HepG2 (cell line): ENCODE results near the gene EFS. TPM values are rescaled to one million over a fixed set of nuclear protein-coding genes. Genes with fewer than 3 reads are reported as not detected.

Experiments used
- ARNT2 ChIP-seq: sonication (generic); formaldehyde crosslinking; IDR thresholded peaks from 2 replicates; pipeline ENCODE4 v1.8.0; 2022; ENCODE audit warnings: mild to moderate bottlenecking, low read depth, missing genetic modification reagents, moderate library complexity
- CAMTA2 ChIP-seq: sonication (generic); formaldehyde crosslinking; IDR thresholded peaks from 2 replicates; pipeline ENCODE4 v1.4.0; 2020; ENCODE audit warnings: mild to moderate bottlenecking, missing genetic modification reagents, borderline replicate concordance
- CREB1 ChIP-seq, 2 experiments: fragments of 450-650 bp in 1 of 2; IDR thresholded peaks; 2 replicates each; pipeline ENCODE4 v1.6.1; 2016 to 2017; ENCODE audit warnings: control low read depth in 1 of 2, mild to moderate bottlenecking in 1 of 2, missing compliant biosample characterization in 1 of 2, missing genetic modification characterization in 1 of 2
- FOSL1 ChIP-seq: sonication (generic); formaldehyde crosslinking; IDR thresholded peaks from 2 replicates; pipeline ENCODE4 v1.9.0; 2021; ENCODE audit warnings: missing genetic modification reagents, borderline replicate concordance
- MAF1 ChIP-seq: sonication (generic); formaldehyde crosslinking; IDR thresholded peaks from 2 replicates; pipeline ENCODE4 v1.5.0; 2020; ENCODE audit warnings: missing genetic modification reagents, borderline replicate concordance
- MIXL1 ChIP-seq: IDR thresholded peaks from 2 replicates; pipeline ENCODE4 v1.6.1; 2016
- NFE2L1 ChIP-seq: sonication (generic); formaldehyde crosslinking; IDR thresholded peaks from 2 replicates; pipeline ENCODE4 v1.4.0; 2020; ENCODE audit warnings: missing genetic modification reagents, mild to moderate bottlenecking, borderline replicate concordance
- NRL ChIP-seq: sonication (generic); formaldehyde crosslinking; IDR thresholded peaks from 2 replicates; pipeline ENCODE4 v1.5.0; 2020; ENCODE audit warnings: missing genetic modification reagents, mild to moderate bottlenecking, moderate library complexity, borderline replicate concordance
- SP140L ChIP-seq: sonication (generic); formaldehyde crosslinking; IDR thresholded peaks from 2 replicates; pipeline ENCODE4 v1.4.0; 2020; ENCODE audit warnings: missing genetic modification reagents, borderline replicate concordance
- SP4 ChIP-seq: sonication (generic); formaldehyde crosslinking; IDR thresholded peaks from 2 replicates; pipeline ENCODE4 v1.8.1; 2023; ENCODE audit warnings: mild to moderate bottlenecking, missing genetic modification reagents
- ZNF230 ChIP-seq: sonication (generic); formaldehyde crosslinking; IDR thresholded peaks from 2 replicates; pipeline ENCODE4 v1.4.0; 2020; ENCODE audit warnings: mild to moderate bottlenecking, missing genetic modification reagents
- ZNF501 ChIP-seq: sonication (generic); formaldehyde crosslinking; IDR thresholded peaks from 2 replicates; pipeline ENCODE4 v1.5.1; 2020; ENCODE audit warnings: mild to moderate bottlenecking, moderate library complexity, missing genetic modification reagents
- ZNF577 ChIP-seq: sonication (generic); formaldehyde crosslinking; IDR thresholded peaks from 2 replicates; pipeline ENCODE4 v1.4.0; 2020; ENCODE audit warnings: mild to moderate bottlenecking, low read depth, missing genetic modification reagents, borderline replicate concordance
- ZNF768 ChIP-seq: sonication (generic); formaldehyde crosslinking; IDR thresholded peaks from 2 replicates; pipeline ENCODE4 v1.4.0; 2020; ENCODE audit warnings: missing genetic modification reagents
- ZNF788 ChIP-seq: sonication (generic); formaldehyde crosslinking; IDR thresholded peaks from 2 replicates; pipeline ENCODE4 v1.5.0; 2020; ENCODE audit warnings: mild to moderate bottlenecking, missing genetic modification reagents, borderline replicate concordance
- polyA plus RNA-seq, 8 experiments: library from polyadenylated mRNA; depleted of rRNA in 3 of 8; stranded (reverse) in 7 of 8; unstranded in 1 of 8; fragments of >200 nt; fragmentation: Illumina TruSeq in 4 of 8; extraction: Trizol in 4 of 8; gene quantifications; 2 replicates each; pipeline versions ENCODE4 v1.2.1 to v1.2.3, GENCODE V29; 2011 to 2016; ENCODE audit warnings: low read depth in 4 of 8, missing spikeins in 1 of 8, mixed read lengths in 1 of 8; ENCODE audit not compliant: insufficient read depth in 1 of 8
- total RNA-seq, 5 experiments: library from RNA; depleted of rRNA; stranded (reverse); fragments of >200 nt; fragmentation: Illumina TruSeq; extraction: Trizol; gene quantifications; 2 replicates each; pipeline ENCODE4 v1.2.3, GENCODE V29; 2016; ENCODE audit warnings: low read depth in 1 of 5
- TF ChIP-seq, protein P1 (sequence below): sonication (generic); formaldehyde crosslinking; IDR thresholded peaks from 2 replicates; pipeline ENCODE4 v1.8.0; 2022; ENCODE audit warnings: missing genetic modification reagents, mild to moderate bottlenecking, moderate library complexity, borderline replicate concordance
- TF ChIP-seq, protein P2 (sequence below): sonication (generic); formaldehyde crosslinking; IDR thresholded peaks from 2 replicates; pipeline ENCODE4 v1.9.0; 2022; ENCODE audit warnings: missing genetic modification reagents, mild to moderate bottlenecking, borderline replicate concordance
- TF ChIP-seq, protein P3 (sequence below): sonication (generic); formaldehyde crosslinking; conservative IDR thresholded peaks from 2 replicates; pipeline ENCODE4 v1.5.0; 2020; ENCODE audit warnings: missing genetic modification reagents
- TF ChIP-seq, protein P4 (sequence below): sonication (generic); formaldehyde crosslinking; IDR thresholded peaks from 2 replicates; pipeline ENCODE4 v1.8.1; 2023; ENCODE audit warnings: missing genetic modification reagents, mild to moderate bottlenecking, borderline replicate concordance
- TF ChIP-seq, protein P5 (sequence below): sonication (generic); formaldehyde crosslinking; IDR thresholded peaks from 2 replicates; pipeline ENCODE4 v1.5.0; 2020; ENCODE audit warnings: mild to moderate bottlenecking, missing genetic modification reagents

The EFS gene
- total and polyA plus RNA-seq, 2 of the 13 experiments (the other 11 are each of a cell fraction or from before 2014, with no cell fraction given) = not detected

DNA sequence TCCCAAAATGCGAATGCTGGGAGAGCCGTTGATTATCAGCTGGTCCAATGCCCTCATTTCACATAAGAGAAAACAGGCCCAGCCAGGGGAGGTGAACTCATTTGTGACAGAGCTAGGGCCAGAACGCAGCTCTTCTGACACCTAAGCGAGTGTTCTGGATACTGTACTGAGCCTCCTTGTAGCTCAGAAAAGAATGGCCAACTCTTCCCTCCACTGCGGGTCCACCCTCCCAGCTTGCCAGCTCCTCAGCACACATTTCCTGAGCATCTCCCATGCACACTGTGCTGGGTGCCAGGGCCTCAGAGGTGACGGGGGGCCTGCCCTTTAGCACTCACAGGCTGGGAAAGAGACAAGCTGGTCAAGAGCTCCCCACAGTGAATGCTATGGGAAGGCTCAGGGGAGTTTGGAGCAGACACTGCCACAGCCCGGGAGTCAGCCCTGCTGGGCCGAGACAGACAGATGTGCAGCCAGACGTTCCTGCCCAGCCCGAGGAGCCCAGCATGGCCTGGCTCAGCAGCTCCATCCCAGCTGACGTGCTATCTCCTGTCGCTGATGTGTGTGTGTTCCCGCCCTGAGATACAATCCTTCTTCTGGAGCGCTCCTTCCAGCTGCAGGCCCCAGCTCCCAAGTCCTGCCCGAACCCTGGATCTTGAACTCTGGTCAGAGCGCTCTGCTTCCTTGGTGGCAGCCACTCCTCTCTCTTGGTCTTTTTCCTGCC is 15.4 kb upstream of the EFS start (continued):
- TF ChIP-seq ZNF230 = 0 out of 2 replicates have a peak, but pooled peaks have one; percentile 21
- TF ChIP-seq, protein P1, sequence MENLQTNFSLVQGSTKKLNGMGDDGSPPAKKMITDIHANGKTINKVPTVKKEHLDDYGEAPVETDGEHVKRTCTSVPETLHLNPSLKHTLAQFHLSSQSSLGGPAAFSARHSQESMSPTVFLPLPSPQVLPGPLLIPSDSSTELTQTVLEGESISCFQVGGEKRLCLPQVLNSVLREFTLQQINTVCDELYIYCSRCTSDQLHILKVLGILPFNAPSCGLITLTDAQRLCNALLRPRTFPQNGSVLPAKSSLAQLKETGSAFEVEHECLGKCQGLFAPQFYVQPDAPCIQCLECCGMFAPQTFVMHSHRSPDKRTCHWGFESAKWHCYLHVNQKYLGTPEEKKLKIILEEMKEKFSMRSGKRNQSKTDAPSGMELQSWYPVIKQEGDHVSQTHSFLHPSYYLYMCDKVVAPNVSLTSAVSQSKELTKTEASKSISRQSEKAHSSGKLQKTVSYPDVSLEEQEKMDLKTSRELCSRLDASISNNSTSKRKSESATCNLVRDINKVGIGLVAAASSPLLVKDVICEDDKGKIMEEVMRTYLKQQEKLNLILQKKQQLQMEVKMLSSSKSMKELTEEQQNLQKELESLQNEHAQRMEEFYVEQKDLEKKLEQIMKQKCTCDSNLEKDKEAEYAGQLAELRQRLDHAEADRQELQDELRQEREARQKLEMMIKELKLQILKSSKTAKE (CRISPR knock-in tag) = no peak
- TF ChIP-seq MIXL1 (CRISPR knock-in tag) = no peak
- TF ChIP-seq MAF1 (CRISPR knock-in tag) = no peak
- TF ChIP-seq CREB1 (IDR thresholded peaks at IDR 0.05) = no peak
- no peak for TF ChIP-seq CREB1 (CRISPR knock-in tag; IDR thresholded peaks at IDR 0.05)
- TF ChIP-seq, protein P2, sequence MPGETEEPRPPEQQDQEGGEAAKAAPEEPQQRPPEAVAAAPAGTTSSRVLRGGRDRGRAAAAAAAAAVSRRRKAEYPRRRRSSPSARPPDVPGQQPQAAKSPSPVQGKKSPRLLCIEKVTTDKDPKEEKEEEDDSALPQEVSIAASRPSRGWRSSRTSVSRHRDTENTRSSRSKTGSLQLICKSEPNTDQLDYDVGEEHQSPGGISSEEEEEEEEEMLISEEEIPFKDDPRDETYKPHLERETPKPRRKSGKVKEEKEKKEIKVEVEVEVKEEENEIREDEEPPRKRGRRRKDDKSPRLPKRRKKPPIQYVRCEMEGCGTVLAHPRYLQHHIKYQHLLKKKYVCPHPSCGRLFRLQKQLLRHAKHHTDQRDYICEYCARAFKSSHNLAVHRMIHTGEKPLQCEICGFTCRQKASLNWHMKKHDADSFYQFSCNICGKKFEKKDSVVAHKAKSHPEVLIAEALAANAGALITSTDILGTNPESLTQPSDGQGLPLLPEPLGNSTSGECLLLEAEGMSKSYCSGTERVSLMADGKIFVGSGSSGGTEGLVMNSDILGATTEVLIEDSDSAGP = 0 out of 2 replicates have a peak, but pooled peaks have one; percentile 61
- 0 out of 2 replicates have a peak, but pooled peaks have one; percentile 8 for TF ChIP-seq ZNF501
- TF ChIP-seq ARNT2 (CRISPR knock-in tag) = peak; percentile 11; the same call in 1 of the 2 replicates
- peak; percentile 7; the same call in 1 of the 2 replicates for TF ChIP-seq NFE2L1 (CRISPR knock-in tag)
- TF ChIP-seq ZNF768 (CRISPR knock-in tag) = peak; percentile 38; the same call in 1 of the 2 replicates
- no peak for TF ChIP-seq FOSL1
- TF ChIP-seq ZNF577 (CRISPR knock-in tag) = no peak
- TF ChIP-seq, protein P3, sequence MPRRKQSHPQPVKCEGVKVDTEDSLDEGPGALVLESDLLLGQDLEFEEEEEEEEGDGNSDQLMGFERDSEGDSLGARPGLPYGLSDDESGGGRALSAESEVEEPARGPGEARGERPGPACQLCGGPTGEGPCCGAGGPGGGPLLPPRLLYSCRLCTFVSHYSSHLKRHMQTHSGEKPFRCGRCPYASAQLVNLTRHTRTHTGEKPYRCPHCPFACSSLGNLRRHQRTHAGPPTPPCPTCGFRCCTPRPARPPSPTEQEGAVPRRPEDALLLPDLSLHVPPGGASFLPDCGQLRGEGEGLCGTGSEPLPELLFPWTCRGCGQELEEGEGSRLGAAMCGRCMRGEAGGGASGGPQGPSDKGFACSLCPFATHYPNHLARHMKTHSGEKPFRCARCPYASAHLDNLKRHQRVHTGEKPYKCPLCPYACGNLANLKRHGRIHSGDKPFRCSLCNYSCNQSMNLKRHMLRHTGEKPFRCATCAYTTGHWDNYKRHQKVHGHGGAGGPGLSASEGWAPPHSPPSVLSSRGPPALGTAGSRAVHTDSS = no peak
- TF ChIP-seq, protein P4, sequence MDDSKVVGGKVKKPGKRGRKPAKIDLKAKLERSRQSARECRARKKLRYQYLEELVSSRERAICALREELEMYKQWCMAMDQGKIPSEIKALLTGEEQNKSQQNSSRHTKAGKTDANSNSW (CRISPR knock-in tag) = no peak
- no peak for TF ChIP-seq SP140L (CRISPR knock-in tag)
- TF ChIP-seq, protein P5, sequence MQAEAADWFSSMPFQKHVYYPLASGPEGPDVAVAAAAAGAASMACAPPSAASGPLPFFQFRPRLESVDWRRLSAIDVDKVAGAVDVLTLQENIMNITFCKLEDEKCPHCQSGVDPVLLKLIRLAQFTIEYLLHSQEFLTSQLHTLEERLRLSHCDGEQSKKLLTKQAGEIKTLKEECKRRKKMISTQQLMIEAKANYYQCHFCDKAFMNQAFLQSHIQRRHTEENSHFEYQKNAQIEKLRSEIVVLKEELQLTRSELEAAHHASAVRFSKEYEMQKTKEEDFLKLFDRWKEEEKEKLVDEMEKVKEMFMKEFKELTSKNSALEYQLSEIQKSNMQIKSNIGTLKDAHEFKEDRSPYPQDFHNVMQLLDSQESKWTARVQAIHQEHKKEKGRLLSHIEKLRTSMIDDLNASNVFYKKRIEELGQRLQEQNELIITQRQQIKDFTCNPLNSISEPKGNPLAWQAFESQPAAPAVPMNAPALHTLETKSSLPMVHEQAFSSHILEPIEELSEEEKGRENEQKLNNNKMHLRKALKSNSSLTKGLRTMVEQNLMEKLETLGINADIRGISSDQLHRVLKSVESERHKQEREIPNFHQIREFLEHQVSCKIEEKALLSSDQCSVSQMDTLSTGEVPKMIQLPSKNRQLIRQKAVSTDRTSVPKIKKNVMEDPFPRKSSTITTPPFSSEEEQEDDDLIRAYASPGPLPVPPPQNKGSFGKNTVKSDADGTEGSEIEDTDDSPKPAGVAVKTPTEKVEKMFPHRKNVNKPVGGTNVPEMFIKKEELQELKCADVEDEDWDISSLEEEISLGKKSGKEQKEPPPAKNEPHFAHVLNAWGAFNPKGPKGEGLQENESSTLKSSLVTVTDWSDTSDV (CRISPR knock-in tag) = peak; percentile 52; the same call in 1 of the 2 replicates
- TF ChIP-seq SP4 (CRISPR knock-in tag) = no peak
- TF ChIP-seq NRL (CRISPR knock-in tag) = 0 out of 2 replicates have a peak, but pooled peaks have one; percentile 22
- TF ChIP-seq ZNF788 (CRISPR knock-in tag) = no peak
- TF ChIP-seq CAMTA2 (CRISPR knock-in tag) = peak; percentile 59; the same call in 1 of the 2 replicates
